ENCODE measurements around the gene ITGA1.

DNA sequence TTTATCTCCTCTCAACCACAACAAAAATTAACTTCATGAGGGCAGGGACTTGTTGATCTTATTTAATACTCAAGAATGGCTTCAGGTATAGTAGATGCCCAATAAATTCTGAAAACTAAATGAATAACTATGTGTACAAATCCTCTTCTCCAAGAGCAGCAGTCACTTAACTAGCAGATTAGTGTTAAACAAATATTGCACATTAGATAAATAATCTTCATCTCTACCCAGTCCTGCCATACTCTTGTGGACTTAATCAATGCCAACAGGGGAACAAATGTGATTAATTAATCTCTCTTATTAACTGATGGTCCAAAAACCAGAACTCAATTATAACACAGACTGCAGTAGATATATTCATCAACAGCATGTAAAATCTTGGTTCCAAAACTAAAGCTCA lies 15.0 kb upstream of the ITGA1 start:
- TF ChIP-seq, protein P1, sequence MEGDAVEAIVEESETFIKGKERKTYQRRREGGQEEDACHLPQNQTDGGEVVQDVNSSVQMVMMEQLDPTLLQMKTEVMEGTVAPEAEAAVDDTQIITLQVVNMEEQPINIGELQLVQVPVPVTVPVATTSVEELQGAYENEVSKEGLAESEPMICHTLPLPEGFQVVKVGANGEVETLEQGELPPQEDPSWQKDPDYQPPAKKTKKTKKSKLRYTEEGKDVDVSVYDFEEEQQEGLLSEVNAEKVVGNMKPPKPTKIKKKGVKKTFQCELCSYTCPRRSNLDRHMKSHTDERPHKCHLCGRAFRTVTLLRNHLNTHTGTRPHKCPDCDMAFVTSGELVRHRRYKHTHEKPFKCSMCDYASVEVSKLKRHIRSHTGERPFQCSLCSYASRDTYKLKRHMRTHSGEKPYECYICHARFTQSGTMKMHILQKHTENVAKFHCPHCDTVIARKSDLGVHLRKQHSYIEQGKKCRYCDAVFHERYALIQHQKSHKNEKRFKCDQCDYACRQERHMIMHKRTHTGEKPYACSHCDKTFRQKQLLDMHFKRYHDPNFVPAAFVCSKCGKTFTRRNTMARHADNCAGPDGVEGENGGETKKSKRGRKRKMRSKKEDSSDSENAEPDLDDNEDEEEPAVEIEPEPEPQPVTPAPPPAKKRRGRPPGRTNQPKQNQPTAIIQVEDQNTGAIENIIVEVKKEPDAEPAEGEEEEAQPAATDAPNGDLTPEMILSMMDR (IDR thresholded peaks at IDR 0.05): no peak
- no peak for TF ChIP-seq POLR2A (IDR thresholded peaks at IDR 0.05)
